GM23248 (cell line): ENCODE data around the gene STX16. TPM values are rescaled to one million over a fixed set of nuclear protein-coding genes. Genes with fewer than 3 reads are reported as not detected.

Experiments
- DNase-seq: peaks from one replicate; pipeline ENCODE4 v3.0.0-alpha.2; 2015
- H2AFZ ChIP-seq: fragments of 200-600 bp; sonication (generic); 2 replicates; pipeline ENCODE4 v1.6.1; 2016; ENCODE audit warnings: antibody characterized with exemption
- H3F3A ChIP-seq: fragments of 200-600 bp; sonication (generic); 2 replicates; pipeline ENCODE4 v1.6.1; 2016; ENCODE audit warnings: mild to moderate bottlenecking, antibody characterized with exemption, mixed run types; ENCODE audit not compliant: insufficient read depth
- H3K27ac ChIP-seq: fragments of 200-600 bp; sonication (generic); 2 replicates; pipeline ENCODE4 v1.5.1; 2016; ENCODE audit warnings: mild to moderate bottlenecking
- H3K27me3 ChIP-seq: fragments of 200-600 bp; sonication (generic); replicated peaks from 2 replicates; pipeline ENCODE4 v1.6.1; 2016; ENCODE audit warnings: mild to moderate bottlenecking; ENCODE audit not compliant: insufficient read depth
- H3K36me3 ChIP-seq: fragments of 200-600 bp; sonication (generic); 2 replicates; pipeline ENCODE4 v1.6.1; 2016; ENCODE audit warnings: low read depth, mild to moderate bottlenecking
- H3K4me1 ChIP-seq: fragments of 200-600 bp; sonication (generic); 2 replicates; pipeline ENCODE4 v1.6.1; 2016; ENCODE audit warnings: mild to moderate bottlenecking; ENCODE audit not compliant: insufficient read depth
- H3K4me2 ChIP-seq: fragments of 200-600 bp; sonication (generic); one replicate; pipeline ENCODE4 v1.6.1; 2016; ENCODE audit warnings: mild to moderate bottlenecking; ENCODE audit not compliant: unreplicated experiment
- H3K4me3 ChIP-seq: fragments of 200-600 bp; sonication (generic); 2 replicates; pipeline ENCODE4 v1.5.1; 2016; ENCODE audit warnings: mild to moderate bottlenecking
- H3K79me2 ChIP-seq: fragments of 200-600 bp; sonication (generic); 2 replicates; pipeline ENCODE4 v1.6.1; 2016; ENCODE audit warnings: mild to moderate bottlenecking; ENCODE audit not compliant: insufficient read depth
- H3K9ac ChIP-seq: fragments of 200-600 bp; sonication (generic); 2 replicates; pipeline ENCODE4 v1.6.1; 2016; ENCODE audit warnings: mild to moderate bottlenecking
- H3K9me2 ChIP-seq: fragments of 200-600 bp; sonication (generic); 2 replicates; pipeline ENCODE4 v1.6.1; 2016; ENCODE audit warnings: mixed run types, mild to moderate bottlenecking, moderate library complexity; ENCODE audit not compliant: insufficient read depth
- H3K9me3 ChIP-seq: fragments of 200-600 bp; sonication (generic); one replicate; pipeline ENCODE4 v1.6.1; 2017; ENCODE audit warnings: low read depth
- H4K20me1 ChIP-seq: fragments of 200-600 bp; sonication (generic); 2 replicates; pipeline ENCODE4 v1.6.0; 2016; ENCODE audit not compliant: insufficient read depth
- EZH2 ChIP-seq: fragments of 200-600 bp; sonication (generic); IDR thresholded peaks from 2 replicates; pipeline ENCODE4 v1.6.1; 2018; ENCODE audit warnings: antibody characterized with exemption, mild to moderate bottlenecking; ENCODE audit not compliant: insufficient read depth, poor library complexity, severe bottlenecking
- EZH2phosphoT487 ChIP-seq: fragments of 200-600 bp; sonication (generic); IDR thresholded peaks from 2 replicates; pipeline ENCODE4 v1.6.1; 2018; ENCODE audit warnings: antibody characterized with exemption, moderate library complexity, mild to moderate bottlenecking, low read depth; ENCODE audit not compliant: insufficient read depth
- WGBS, 2 experiments: methylation state at CpG; one replicate each; pipeline ENCODE4 v1.1.6; 2015 to 2017; ENCODE audit warnings: low lambda C conversion rate in 2 of 2, low coverage in 1 of 2; ENCODE audit errors: missing lambda C conversion rate in 2 of 2; 5-methylcytosine and 5-hydroxymethylcytosine counted together
- in situ Hi-C: fragments of 300-500 bp; cut with MboI; formaldehyde crosslinking; loops from 2 replicates; pipeline ENCODE4 v1.15.0; 2020
- polyA plus RNA-seq: library from polyadenylated mRNA; unstranded; fragments of >200 nt; fragmentation: Nextera tagmentation; extraction: Ambion mirVana; gene quantifications from 2 replicates; pipeline ENCODE4 v1.2.1, GENCODE V29; 2016
- total RNA-seq: library from RNA; depleted of rRNA; stranded (reverse); fragments of >200 nt; shearing (Covaris generic); gene quantifications from 2 replicates; pipeline ENCODE4 v1.2.3, GENCODE V29; 2014

STX16 gene
- total and polyA plus RNA-seq, 2 experiments from 2014 or later = 17.6 to 36.9 TPM

- 54 to 56% methylated on average over 10 to 11 of the region's 11 CpGs for WGBS, 2 experiments
- Histone ChIP-seq H3K27me3 (no peaks in the 10 kb centered on the region), H3F3A (peaks cover 13% of the 10 kb centered on the region), H3K36me3 (peaks cover 3% of the 10 kb centered on the region; the same call in 1 of the 2 replicates), H4K20me1 (no peaks in the 10 kb centered on the region), H3K4me1 (peaks cover 9% of the 10 kb centered on the region), H3K9ac (no peak overlapping the region), H3K9me2 (no peaks in the 10 kb centered on the region), H3K79me2 (peaks cover 7% of the 10 kb centered on the region; the same call in 1 of the 2 replicates), H3K27ac (0 out of 2 replicates have a peak overlapping the region, but pooled peaks have one; percentile 7), H3K4me3 (no peak overlapping the region), H2AFZ (no peak overlapping the region), H3K4me2 (no peak overlapping the region), H3K9me3 (no peaks in the 10 kb centered on the region)
- in situ Hi-C loops = no loop called here
- TF ChIP-seq EZH2phosphoT487 (no peak), EZH2 (no peak)
- DNase-seq = peak; percentile 78
These were observed 31.8 kb downstream of the STX16 start for GRCh38 chr20:58682656-58683531.

- Histone ChIP-seq H3K4me2 (no peak overlapping the region), H3K4me1 (peaks cover 9% of the 10 kb centered on the region), H3K79me2 (no peaks in the 10 kb centered on the region), H3K27me3 (no peaks in the 10 kb centered on the region), H3K4me3 (no peak overlapping the region), H3K27ac (no peak overlapping the region), H3K9ac (no peak overlapping the region), H3K36me3 (peaks cover 3% of the 10 kb centered on the region; the same call in 1 of the 2 replicates), H2AFZ (no peak overlapping the region), H4K20me1 (no peaks in the 10 kb centered on the region), H3K9me3 (no peaks in the 10 kb centered on the region), H3K9me2 (no peaks in the 10 kb centered on the region), H3F3A (peaks cover 13% of the 10 kb centered on the region)
- in situ Hi-C loops = no loop called here
- TF ChIP-seq EZH2phosphoT487 (no peak), EZH2 (no peak)
- whole genome bisulfite sequencing, 2 experiments = 94 to 96% methylated on average over 2 of the region's 2 CpGs
- DNase-seq = no peak
These were observed 33.2 kb downstream of the STX16 start for GRCh38 chr20:58684291-58684690.

- H3K4me2 ChIP-seq = no peak overlapping the region
- in situ Hi-C loops = no loop called here
- WGBS, 2 experiments = 85 to 89% methylated on average over 5 of the region's 5 CpGs
These were observed 34.9 kb downstream of the STX16 start for GRCh38 chr20:58685988-58686387.

GRCh38 chr20:58688414-58688813 lies 37.3 kb downstream of the STX16 start:
- Histone ChIP-seq H3K9ac (no peak overlapping the region), H3K27me3 (no peaks in the 10 kb centered on the region), H4K20me1 (no peaks in the 10 kb centered on the region), H3K9me2 (no peaks in the 10 kb centered on the region), H3K79me2 (0 out of 2 replicates have a peak, but pooled peaks cover 3% of the 10 kb centered on the region), H3K4me3 (no peak overlapping the region), H3K4me1 (peaks cover 21% of the 10 kb centered on the region), H3K4me2 (no peak overlapping the region), H2AFZ (no peak overlapping the region), H3F3A (peaks cover 27% of the 10 kb centered on the region), H3K36me3 (no peaks in the 10 kb centered on the region), H3K27ac (no peak overlapping the region), H3K9me3 (no peaks in the 10 kb centered on the region)
- WGBS, 2 experiments = 90 to 94% methylated on average over 3 to 4 of the region's 4 CpGs
- no peak for DNase-seq
- no peak for TF ChIP-seq EZH2phosphoT487
- in situ Hi-C loops = no loop called here

More at GRCh38 chr20:58685988-58686387, 34.9 kb downstream of the STX16 start:
- H3K9me2 ChIP-seq = no peaks in the 10 kb centered on the region
- TF ChIP-seq EZH2 (no peak), EZH2phosphoT487 (no peak)
- H3K79me2 ChIP-seq = no peaks in the 10 kb centered on the region
- no peaks in the 10 kb centered on the region for H3K9me3 ChIP-seq
- no peaks in the 10 kb centered on the region for H3K36me3 ChIP-seq
- H3F3A ChIP-seq = peaks cover 28% of the 10 kb centered on the region
- no peak overlapping the region for H3K27ac ChIP-seq
- no peaks in the 10 kb centered on the region for H4K20me1 ChIP-seq
- no peak for DNase-seq
- H3K9ac ChIP-seq = no peak overlapping the region
- H3K4me3 ChIP-seq = no peak overlapping the region
- no peaks in the 10 kb centered on the region for H3K27me3 ChIP-seq
- no peak overlapping the region for H2AFZ ChIP-seq
- peaks cover 19% of the 10 kb centered on the region for H3K4me1 ChIP-seq
